ENCODE data around the gene AHCYL2. TPM values are rescaled to one million over a fixed set of nuclear protein-coding genes. Genes with fewer than 3 reads are reported as not detected.
"Not testable (repeated sequence)": the region's sequence is repeated elsewhere in the genome, so short reads cannot be mapped to it uniquely, and the experiment has no call there.

Gene AHCYL2
- polyA plus RNA-seq, 3 donors from 2014 or later: 5.7 to 6.8 (median 6.8) TPM

DNA sequence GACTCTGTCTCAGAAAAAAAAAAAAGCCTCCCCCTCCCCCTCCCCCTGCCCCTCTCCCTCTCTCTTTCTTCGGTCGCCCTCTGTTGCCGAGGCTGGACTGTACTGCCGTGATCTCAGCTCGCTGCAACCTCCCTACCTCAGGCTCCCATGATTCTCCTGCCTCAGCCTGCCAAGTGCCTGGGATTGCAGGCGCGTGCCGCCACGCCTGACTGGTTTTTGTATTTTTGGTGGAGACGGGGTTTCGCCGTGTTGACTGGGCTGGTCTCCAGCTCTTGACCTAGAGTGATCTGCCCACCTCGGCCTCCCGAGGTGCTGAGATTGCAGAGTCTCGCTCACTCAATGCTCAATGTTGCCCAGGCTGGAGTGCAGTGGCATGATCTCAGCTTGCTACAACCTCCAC is 9.1 kb upstream of the AHCYL2 start:
- DNase-seq; H3K4me1 Mint-ChIP-seq; H3K27me3 Mint-ChIP-seq (ENCODE audit: low read depth in 3 of 3); H3K27ac Mint-ChIP-seq; H3K36me3 Mint-ChIP-seq; H3K9me3 Mint-ChIP-seq; H3K4me3 Mint-ChIP-seq: not testable (repeated sequence)

DNA sequence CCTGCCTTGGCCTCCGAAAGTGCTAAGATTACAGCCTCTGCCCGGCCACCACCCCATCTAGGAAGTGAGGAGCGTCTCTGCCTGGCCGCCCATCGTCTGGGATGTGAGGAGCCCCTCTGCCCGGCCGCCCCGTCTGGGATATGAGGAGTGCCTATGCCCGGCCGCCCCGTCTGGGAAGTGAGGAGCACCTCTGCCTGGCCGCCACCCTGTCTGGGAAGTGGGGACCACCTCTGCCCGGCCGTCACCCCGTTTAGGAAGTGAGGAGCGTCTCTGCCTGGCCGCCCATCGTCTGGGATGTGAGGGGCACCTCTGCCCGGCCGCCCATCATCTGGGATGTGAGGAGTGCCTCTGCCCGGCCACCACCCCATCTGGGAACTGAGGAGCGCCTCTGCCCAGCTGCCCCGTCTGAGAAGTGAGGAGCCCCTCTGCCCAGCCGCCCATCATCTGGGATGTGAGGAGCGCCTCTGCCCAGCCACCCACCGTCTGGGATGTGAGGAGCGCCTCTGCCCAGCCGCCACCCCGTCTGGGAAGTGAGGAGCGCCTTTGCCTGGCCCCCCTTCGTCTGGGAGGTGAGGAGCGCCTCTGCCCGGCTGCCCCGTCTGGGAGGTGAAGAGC is 8.6 kb upstream of the AHCYL2 start:
- not testable (repeated sequence) for DNase-seq; H3K9me3 Mint-ChIP-seq; H3K27ac Mint-ChIP-seq; H3K4me1 Mint-ChIP-seq; H3K4me3 Mint-ChIP-seq; H3K36me3 Mint-ChIP-seq; H3K27me3 Mint-ChIP-seq (ENCODE audit: low read depth in 3 of 3)

DNA sequence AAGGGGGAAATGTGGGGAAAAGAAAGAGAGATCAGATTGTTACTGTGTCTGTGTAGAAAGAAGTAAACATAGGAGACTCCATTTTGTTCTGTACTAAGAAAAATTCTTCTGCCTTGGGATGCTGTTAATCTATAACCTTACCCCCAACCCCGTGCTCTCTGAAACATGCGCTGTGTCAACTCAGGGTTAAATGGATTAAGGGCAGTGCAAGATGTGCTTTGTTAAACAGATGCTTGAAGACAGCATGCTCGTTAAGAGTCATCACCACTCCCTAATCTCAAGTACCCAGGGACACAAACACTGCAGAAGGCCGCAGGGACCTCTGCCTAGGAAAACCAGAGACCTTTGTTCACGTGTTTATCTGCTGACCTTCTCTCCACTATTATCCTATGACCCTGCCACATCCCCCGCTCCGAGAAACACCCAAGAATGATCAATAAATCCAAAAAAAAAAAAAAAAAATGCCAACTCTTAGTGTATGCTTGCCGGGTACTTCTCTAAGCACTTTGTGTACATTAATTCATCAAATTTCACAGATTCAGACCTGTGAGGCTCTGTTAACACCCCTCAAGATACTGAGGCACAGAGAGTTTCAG is 7.9 kb upstream of the AHCYL2 start:
- H3K27ac Mint-ChIP-seq, H3K36me3 Mint-ChIP-seq: not testable (repeated sequence)

DNA sequence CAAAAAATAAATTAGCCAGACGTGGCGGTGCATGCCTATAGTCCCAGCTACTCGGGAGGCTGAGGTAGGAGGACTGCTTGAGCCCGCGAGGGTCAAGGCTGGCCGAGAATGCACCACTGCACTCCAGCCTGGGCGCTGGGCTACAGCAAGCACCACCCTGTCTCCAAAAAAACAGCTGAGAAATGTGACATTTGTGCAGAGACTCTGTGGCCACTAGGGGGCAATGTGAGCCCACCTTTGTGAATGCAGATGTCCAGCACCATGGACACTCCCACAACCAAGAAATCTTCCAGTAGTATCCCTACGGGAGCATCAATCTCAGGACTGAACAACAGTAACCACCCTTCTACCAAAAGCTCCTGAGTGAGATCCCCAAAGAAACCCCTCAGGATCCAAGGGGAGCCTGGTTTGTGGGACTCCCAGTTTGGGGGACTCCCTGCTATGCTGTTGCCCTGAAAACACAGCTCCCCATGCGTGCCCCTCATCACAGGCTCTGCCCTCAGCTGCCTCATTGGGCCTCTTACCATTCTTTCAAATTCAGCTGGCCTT is 6.2 kb upstream of the AHCYL2 start:
- peaks cover 1 to 4% (median 2%) of the 10 kb centered on the region in 3 donors for H3K27me3 Mint-ChIP-seq (ENCODE audit: low read depth in 3 of 3)
- DNase-seq: peak; percentile 76 to 80 (median 78)
- H3K27ac Mint-ChIP-seq: no peak overlapping the region
- H3K9me3 Mint-ChIP-seq: no peaks in the 10 kb centered on the region
- peaks cover 0 to 3% of the 10 kb centered on the region in 2 donors for H3K4me1 Mint-ChIP-seq
- no peaks in the 10 kb centered on the region for H3K36me3 Mint-ChIP-seq
- H3K4me3 Mint-ChIP-seq: no peak overlapping the region

More for the DNA sequence above, 7.9 kb upstream of the AHCYL2 start:
- not testable (repeated sequence) for DNase-seq; H3K27me3 Mint-ChIP-seq (ENCODE audit: low read depth in 3 of 3); H3K9me3 Mint-ChIP-seq; H3K4me1 Mint-ChIP-seq; H3K4me3 Mint-ChIP-seq

DNA sequence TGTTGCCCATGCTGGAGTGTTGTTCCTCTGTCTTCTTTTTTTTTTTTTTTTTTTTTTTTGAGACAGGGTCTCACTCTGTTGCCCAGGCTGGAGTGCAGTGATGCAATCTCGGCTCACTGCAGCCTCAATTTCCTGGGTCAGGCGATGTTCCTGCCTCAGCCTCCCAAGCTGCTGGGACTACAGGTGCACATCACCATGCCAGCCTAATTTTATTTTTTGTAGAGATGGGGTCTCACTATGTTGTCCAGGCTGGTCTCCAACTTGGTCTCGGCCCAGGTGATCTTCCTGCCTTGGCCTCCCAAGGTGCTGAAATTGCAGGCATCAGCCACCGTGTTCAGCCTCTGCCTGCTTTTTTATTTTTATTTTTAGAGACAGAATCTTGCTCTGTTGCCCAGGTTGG is 5.7 kb upstream of the AHCYL2 start:
- H3K36me3 Mint-ChIP-seq; H3K9me3 Mint-ChIP-seq; DNase-seq; H3K27me3 Mint-ChIP-seq (ENCODE audit: low read depth in 3 of 3); H3K4me1 Mint-ChIP-seq; H3K4me3 Mint-ChIP-seq; H3K27ac Mint-ChIP-seq: not testable (repeated sequence)

DNA sequence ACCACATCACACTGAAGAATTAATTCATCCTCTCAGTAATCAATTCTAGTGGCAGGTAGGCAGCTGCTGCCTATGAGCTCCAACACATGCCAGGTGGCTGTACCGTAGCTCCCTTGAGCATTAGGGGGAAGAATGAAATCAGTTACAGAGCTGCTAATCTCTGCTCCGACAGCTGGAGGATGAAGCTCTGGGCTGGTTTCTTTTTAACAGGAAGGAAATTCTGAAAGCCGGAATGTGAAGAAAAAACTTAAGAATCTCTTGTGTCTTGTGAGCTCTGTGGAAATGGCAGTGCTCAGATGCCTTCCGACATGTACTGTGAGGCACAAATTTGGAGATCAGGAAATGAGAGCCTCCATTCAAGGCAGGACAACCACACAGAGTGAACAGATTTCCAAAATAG is 2.8 kb upstream of the AHCYL2 start:
- Mint-ChIP-seq H3K27me3 (ENCODE audit: low read depth in 3 of 3) (peaks cover 5 to 8% (median 5%) of the 10 kb centered on the region in 3 donors), H3K27ac (peak overlapping the region in 2 of 6 donors; percentile 9 to 55), H3K4me3 (peak overlapping the region in 1 of 5 donors; percentile 9), H3K9me3 (no peaks in the 10 kb centered on the region), H3K4me1 (peaks cover 24% of the 10 kb centered on the region in 2 donors), H3K36me3 (no peaks in the 10 kb centered on the region)
- no peak for DNase-seq

DNA sequence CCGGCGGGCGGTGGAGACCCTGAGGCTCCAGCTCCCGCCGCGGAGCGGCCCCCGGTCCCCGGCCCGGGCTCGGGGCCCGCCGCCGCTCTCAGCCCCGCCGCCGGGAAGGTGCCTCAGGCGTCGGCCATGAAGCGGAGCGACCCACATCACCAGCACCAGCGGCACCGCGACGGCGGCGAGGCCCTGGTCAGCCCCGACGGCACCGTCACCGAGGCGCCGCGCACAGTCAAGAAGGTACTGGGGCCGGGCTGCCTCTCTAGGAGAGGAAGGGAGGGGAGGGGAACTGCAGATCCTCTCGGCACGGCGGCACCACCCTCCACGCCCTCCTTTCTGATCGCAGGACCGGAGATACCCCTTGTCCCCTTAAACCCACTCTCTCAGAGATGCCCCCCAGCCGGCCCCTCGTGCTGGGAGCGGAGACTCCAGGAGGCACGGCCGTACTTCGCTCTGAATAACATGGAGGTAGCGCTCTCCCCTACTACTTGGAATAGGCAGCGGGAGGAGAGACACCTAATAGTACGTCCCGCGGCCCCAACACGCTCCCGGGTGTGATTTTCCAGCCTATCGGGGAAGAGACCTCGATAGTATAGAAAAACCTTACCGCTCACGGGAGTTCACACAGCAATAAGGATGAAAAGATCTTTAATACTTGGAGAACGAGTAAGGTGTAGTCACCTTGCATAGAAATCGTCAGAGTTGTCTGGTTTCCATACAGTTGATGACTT is 538 bp downstream of the AHCYL2 start:
- Mint-ChIP-seq H3K27me3 (ENCODE audit: low read depth in 3 of 3) (peaks cover 5 to 8% (median 5%) of the 10 kb centered on the region in 3 donors), H3K36me3 (no peaks in the 10 kb centered on the region), H3K4me1 (peaks cover 23 to 32% of the 10 kb centered on the region in 2 donors), H3K4me3 (peak overlapping the region; percentile 78 to 98 (median 95)), H3K9me3 (no peaks in the 10 kb centered on the region), H3K27ac (peak overlapping the region; percentile 25 to 87 (median 66))
- DNase-seq: no peak

DNA sequence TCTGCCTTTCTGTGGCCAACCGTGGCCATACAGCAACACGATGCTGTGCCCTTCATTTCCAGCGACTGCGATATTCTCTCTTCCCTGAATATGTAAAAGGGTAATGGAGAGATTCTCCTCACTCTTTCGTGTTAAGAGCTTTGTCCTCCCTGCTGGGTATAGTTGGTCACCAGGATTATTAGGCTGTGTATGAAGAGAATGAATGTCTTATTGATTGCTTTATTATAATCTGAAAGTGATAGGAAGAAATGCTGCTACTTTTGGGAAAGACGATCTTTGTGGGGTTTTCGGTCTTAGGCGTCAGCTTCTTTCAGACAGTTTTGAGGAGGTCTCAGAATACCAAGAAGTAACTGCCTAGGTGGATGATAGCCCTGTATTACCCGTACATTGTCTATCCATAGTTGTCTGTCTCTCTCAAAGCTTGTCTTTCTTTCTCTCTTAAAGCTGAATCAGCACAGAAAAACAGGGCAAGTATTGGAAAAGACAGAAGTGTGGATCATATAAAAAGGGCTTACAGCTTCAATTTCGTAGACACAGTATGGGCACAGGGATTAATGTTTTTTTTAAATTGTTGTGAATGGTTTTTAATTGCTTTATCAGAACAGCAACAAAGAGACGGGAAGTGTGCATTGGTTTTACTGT is 1.2 kb downstream of the AHCYL2 start:
- no peak for DNase-seq
- no peaks in the 10 kb centered on the region for H3K36me3 Mint-ChIP-seq
- H3K4me3 Mint-ChIP-seq: peak overlapping the region; percentile 78 to 95 (median 91)
- no peaks in the 10 kb centered on the region for H3K9me3 Mint-ChIP-seq
- H3K4me1 Mint-ChIP-seq: peaks cover 23 to 32% of the 10 kb centered on the region in 2 donors
- peaks cover 5 to 8% (median 5%) of the 10 kb centered on the region in 3 donors for H3K27me3 Mint-ChIP-seq (ENCODE audit: low read depth in 3 of 3)
- peak overlapping the region; percentile 25 to 87 (median 48) for H3K27ac Mint-ChIP-seq

DNA sequence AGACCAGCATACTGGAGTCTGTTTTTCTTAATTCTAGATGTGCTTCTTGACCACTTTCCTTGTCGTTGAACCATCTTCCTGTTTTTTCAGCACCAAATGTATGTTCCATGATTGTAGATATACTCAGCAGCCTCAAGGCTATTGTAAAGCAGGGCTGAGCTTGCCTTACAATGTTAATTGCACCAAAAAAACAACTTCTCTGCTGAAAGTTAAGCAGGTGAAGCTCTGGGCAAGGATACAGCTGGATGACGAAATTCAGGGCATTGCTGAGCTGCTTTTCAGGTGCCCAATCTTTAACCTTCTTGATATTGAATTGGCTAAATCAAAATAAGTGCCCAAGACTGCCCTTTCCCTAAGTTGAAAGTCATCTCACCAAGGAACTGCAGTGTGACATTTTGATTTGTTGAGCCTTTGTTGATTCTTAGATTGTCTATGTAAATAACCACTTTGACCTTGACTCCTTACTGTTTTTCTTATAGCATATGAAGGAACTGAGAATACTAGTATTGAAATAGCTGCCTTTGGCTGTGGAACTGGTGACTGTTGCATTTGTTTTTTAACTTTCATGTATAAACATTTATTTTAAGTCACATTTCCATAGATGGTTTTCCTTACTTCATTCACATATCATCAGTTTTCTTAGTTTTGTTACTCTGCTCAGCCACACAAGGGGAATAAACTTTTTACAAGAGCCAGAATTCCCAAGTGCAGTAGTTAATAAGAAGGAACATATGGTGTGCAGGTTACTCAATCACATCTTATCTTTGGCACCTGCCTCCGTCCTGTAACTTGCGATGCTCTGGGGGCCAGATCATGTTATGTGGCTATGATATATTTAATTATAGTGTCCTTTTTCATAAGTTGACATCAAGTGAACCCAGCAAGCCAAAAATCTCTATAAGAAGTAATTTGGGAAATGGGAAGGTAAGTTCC is 3.1 kb downstream of the AHCYL2 start:
- DNase-seq: no peak
- no peak overlapping the region for H3K27ac Mint-ChIP-seq
- H3K4me3 Mint-ChIP-seq: no peak overlapping the region
- H3K9me3 Mint-ChIP-seq: no peaks in the 10 kb centered on the region
- H3K4me1 Mint-ChIP-seq: peaks cover 21 to 32% of the 10 kb centered on the region in 2 donors
- no peaks in the 10 kb centered on the region for H3K36me3 Mint-ChIP-seq
- H3K27me3 Mint-ChIP-seq (ENCODE audit: low read depth in 3 of 3): peaks cover 5% of the 10 kb centered on the region in 3 donors

DNA sequence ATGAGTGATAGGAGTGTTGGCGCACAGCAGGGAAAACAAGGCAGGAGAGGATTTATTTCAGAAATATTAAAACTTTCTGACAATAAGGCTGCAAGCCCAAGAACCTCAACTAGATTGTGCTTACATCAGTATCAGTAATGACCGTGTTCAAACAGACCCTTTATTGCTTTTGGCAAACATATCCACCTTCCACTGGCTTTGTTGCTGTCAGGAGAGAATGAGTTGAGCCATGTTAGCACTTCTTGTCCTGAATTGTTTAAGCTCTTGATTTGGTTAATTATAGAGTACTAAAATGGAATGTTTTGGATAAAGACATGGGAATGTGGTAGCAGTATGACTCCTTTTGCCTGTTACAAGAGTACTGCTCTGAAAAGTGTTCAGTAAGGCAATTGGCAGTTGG is 3.8 kb downstream of the AHCYL2 start:
- no peaks in the 10 kb centered on the region for H3K36me3 Mint-ChIP-seq
- H3K27me3 Mint-ChIP-seq (ENCODE audit: low read depth in 3 of 3): peaks cover 4 to 7% (median 5%) of the 10 kb centered on the region in 3 donors
- H3K4me3 Mint-ChIP-seq: no peak overlapping the region
- peaks cover 21 to 32% of the 10 kb centered on the region in 2 donors for H3K4me1 Mint-ChIP-seq
- DNase-seq: no peak
- H3K27ac Mint-ChIP-seq: no peak overlapping the region
- no peaks in the 10 kb centered on the region for H3K9me3 Mint-ChIP-seq

DNA sequence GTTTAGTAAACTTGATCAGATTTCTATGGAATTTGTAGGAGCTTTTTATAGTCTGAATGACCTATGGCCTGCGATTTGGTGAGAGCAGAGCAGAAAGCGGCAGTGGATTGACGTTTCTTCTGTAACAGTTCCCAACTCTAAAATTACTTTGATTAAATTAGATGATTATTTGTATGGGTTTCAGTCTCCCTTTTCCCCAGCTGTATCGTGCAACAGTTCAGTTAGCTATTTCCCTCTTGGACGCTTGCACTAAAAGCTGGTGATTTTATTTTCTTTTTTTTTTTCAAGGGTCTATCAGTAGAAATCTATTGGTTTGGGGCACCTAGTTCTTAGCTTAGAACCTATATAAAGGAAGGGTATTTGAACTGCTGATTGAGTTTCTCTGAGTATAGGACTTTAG is 6.8 kb downstream of the AHCYL2 start:
- H3K36me3 Mint-ChIP-seq: no peaks in the 10 kb centered on the region
- peaks cover 0 to 1% (median 0%) of the 10 kb centered on the region in 3 donors for H3K27me3 Mint-ChIP-seq (ENCODE audit: low read depth in 3 of 3)
- no peak overlapping the region for H3K4me3 Mint-ChIP-seq
- DNase-seq: no peak
- H3K9me3 Mint-ChIP-seq: no peaks in the 10 kb centered on the region
- peaks cover under 1 to 9% of the 10 kb centered on the region in 2 donors for H3K4me1 Mint-ChIP-seq
- H3K27ac Mint-ChIP-seq: no peak overlapping the region

DNA sequence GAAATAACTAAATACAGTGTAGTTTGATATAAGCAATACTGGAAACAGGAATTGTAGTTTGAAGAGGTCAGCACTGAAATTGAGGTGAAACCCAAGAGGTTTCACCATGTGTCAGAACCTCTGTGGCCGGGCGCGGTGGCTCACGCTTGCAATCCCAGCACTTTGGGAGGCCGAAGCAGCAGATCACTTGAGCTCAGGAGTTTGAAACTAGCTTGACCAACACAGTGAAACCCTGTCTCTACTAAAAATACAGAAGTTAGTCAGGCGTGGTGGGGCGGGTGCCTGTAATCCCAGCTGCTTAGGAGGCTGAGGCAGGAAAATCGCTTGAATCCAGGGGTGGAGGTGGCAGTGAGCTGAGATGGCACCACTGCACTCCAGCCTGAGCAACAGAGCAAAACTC is 13.7 kb downstream of the AHCYL2 start:
- Mint-ChIP-seq H3K27me3 (ENCODE audit: low read depth in 3 of 3) (no peaks in the 10 kb centered on the region), H3K9me3 (no peaks in the 10 kb centered on the region), H3K4me1 (no peaks in the 10 kb centered on the region), H3K4me3 (no peak overlapping the region), H3K36me3 (no peaks in the 10 kb centered on the region), H3K27ac (no peak overlapping the region)
- DNase-seq: no peak
